Renal pelvis (tissue), 3 donors: Measurements from ENCODE around the gene IFT172. TPM values are rescaled to one million over a fixed set of nuclear protein-coding genes. Genes with fewer than 3 reads are reported as not detected.

Source experiments
- polyA plus RNA-seq, 3 donors: library from polyadenylated mRNA; unstranded; fragments of 120-200 nt; gene quantifications; one replicate each; pipeline ENCODE4 v1.2.1, GENCODE V29; 2013; ENCODE audit not compliant: insufficient read length in 3 of 3

Gene IFT172
- polyA plus RNA-seq, 3 donors, result 41.0 to 76.4 (median 66.0) TPM

Other genes with a start within 250 kb of the IFT172 start
- gene SLC30A3, start 226.7 kb downstream of the IFT172 start, polyA plus RNA-seq, result 10 to 100 TPM in 2 of 3 donors, 1 to 10 TPM in 1; 7.6 to 13.2 (median 10.8) TPM
- gene DNAJC5G, start 214.3 kb downstream of the IFT172 start, polyA plus RNA-seq, result 1 to 10 TPM in 2 of 3 donors, under 1 TPM in 1; 0.60 to 2.6 (median 1.4) TPM
- 1 to 10 TPM; 4.4 to 8.2 (median 7.6) TPM for gene TRIM54, start 207.3 kb downstream of the IFT172 start, polyA plus RNA-seq
- 1 to 10 TPM in 2 of 3 donors, under 1 TPM in 1; 0.62 to 1.6 (median 1.0) TPM for gene UCN, start 181.3 kb downstream of the IFT172 start, polyA plus RNA-seq
- gene MPV17, start 166.6 kb downstream of the IFT172 start, polyA plus RNA-seq, result 10 to 100 TPM; 72.3 to 89.1 (median 88.3) TPM
- 10 to 100 TPM; 69.1 to 80.2 (median 79.8) TPM for gene GTF3C2, start 133.0 kb downstream of the IFT172 start, polyA plus RNA-seq
- 10 to 100 TPM; 52.5 to 55.1 (median 53.0) TPM for gene EIF2B4, start 119.4 kb downstream of the IFT172 start, polyA plus RNA-seq
- 100 to 1,000 TPM; 108 to 121 (median 109) TPM for gene SNX17, start 119.1 kb downstream of the IFT172 start, polyA plus RNA-seq
- gene ZNF513, start 109.0 kb downstream of the IFT172 start, polyA plus RNA-seq, result 10 to 100 TPM; 23.7 to 27.3 (median 24.6) TPM
- 100 to 1,000 TPM in 1 of 3 donors, 10 to 100 TPM in 2; 91.2 to 107 (median 96.4) TPM for gene PPM1G, start 80.2 kb downstream of the IFT172 start, polyA plus RNA-seq
- 100 to 1,000 TPM; 128 to 141 (median 133) TPM for gene NRBP1, start 61.1 kb downstream of the IFT172 start, polyA plus RNA-seq
- 10 to 100 TPM in 1 of 3 donors, 1 to 10 TPM in 2; 6.1 to 10.6 (median 9.5) TPM for gene KRTCAP3, start 47.4 kb downstream of the IFT172 start, polyA plus RNA-seq
- 1 to 10 TPM; 6.6 to 8.3 (median 8.1) TPM for gene FNDC4, start 5.5 kb upstream of the IFT172 start, polyA plus RNA-seq
- gene GCKR, start 7.1 kb upstream of the IFT172 start, polyA plus RNA-seq, result under 1 TPM in 2 of 3 donors, not detected in 1; 0.10 to 0.40 TPM
- gene ZNF512, start 93.3 kb upstream of the IFT172 start, polyA plus RNA-seq, result 10 to 100 TPM; 72.1 to 84.9 (median 75.1) TPM
- 10 to 100 TPM; 10.5 to 12.1 (median 11.4) TPM for gene CCDC121, start 139.3 kb upstream of the IFT172 start, polyA plus RNA-seq
- 10 to 100 TPM; 57.3 to 60.6 (median 57.4) TPM for gene GPN1, start 139.3 kb upstream of the IFT172 start, polyA plus RNA-seq
- 10 to 100 TPM; 57.2 to 68.9 (median 65.8) TPM for gene SUPT7L, start 173.9 kb upstream of the IFT172 start, polyA plus RNA-seq
- gene SLC4A1AP, start 174.1 kb upstream of the IFT172 start, polyA plus RNA-seq, result 10 to 100 TPM; 32.1 to 40.6 (median 33.8) TPM